Measurements from ENCODE around the gene PCDH12. TPM values are rescaled to one million over a fixed set of nuclear protein-coding genes. Genes with fewer than 3 reads are reported as not detected.

PCDH12 gene
- total and polyA plus RNA-seq, 2 donors (not counting 1 experiment from before 2014, with no cell fraction given), result 0.01 TPM; not detected in 1

DNA sequence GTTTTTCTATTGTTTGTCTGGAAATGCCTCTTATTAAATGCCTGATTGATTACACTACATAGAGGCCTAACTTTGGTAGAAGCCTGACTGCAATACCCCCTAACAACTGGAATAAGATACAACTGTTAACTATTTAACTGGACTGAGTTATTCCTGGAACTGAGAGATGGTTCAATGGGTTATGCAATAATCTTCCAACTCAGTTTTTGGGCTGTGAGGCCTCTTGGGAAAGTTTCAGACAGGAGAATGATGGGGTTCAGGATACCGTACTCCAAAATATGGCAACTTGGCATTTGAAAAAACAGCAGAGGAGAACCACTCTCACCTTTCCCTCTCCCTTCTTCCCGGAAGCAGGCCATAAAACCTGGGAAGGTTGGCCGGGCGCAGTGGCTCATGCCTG lies 60.6 kb downstream of the PCDH12 start:
- POLR2A ChIA-PET, result no interaction called here

More for the DNA sequence above, 60.6 kb downstream of the PCDH12 start:
- H3K27me3 ChIP-seq (replicated peaks in 1 of 4; ENCODE audit: control extremely low read depth in 1 of 4, control insufficient read depth in 3 of 4, insufficient read depth in 4 of 4, low read length in 3 of 4), result peaks cover 0 to 4% (median 0%) of the 10 kb centered on the region in 4 experiments
- no peak overlapping the region for H2AFZ ChIP-seq (ENCODE audit: insufficient read depth, low read depth, low read length, poor library complexity, severe bottlenecking)
- no peak overlapping the region for H3K4me2 ChIP-seq (replicated peaks; ENCODE audit: low read depth, low read length, poor library complexity, severe bottlenecking)
- H3K4me3 ChIP-seq (ENCODE audit: control extremely low read depth in 1 of 5, extremely low read depth in 1 of 5, insufficient read depth in 1 of 5, low read depth in 2 of 5, low read length in 4 of 5), result no peak overlapping the region
- no peak overlapping the region for H3K27ac Mint-ChIP-seq
- no peak for ATAC-seq (ENCODE audit: low read depth)
- WGBS (ENCODE audit: insufficient coverage), result no CpG with 5 or more reads among the region's 4 CpGs
- TF ChIP-seq, protein P1, sequence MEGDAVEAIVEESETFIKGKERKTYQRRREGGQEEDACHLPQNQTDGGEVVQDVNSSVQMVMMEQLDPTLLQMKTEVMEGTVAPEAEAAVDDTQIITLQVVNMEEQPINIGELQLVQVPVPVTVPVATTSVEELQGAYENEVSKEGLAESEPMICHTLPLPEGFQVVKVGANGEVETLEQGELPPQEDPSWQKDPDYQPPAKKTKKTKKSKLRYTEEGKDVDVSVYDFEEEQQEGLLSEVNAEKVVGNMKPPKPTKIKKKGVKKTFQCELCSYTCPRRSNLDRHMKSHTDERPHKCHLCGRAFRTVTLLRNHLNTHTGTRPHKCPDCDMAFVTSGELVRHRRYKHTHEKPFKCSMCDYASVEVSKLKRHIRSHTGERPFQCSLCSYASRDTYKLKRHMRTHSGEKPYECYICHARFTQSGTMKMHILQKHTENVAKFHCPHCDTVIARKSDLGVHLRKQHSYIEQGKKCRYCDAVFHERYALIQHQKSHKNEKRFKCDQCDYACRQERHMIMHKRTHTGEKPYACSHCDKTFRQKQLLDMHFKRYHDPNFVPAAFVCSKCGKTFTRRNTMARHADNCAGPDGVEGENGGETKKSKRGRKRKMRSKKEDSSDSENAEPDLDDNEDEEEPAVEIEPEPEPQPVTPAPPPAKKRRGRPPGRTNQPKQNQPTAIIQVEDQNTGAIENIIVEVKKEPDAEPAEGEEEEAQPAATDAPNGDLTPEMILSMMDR (IDR thresholded peaks at IDR 0.05), result no peak
- no peak for TF ChIP-seq EZH2 (IDR thresholded peaks at IDR 0.05; ENCODE audit: borderline replicate concordance, insufficient read depth, low read depth, low read length, poor library complexity, severe bottlenecking)
- H3K9ac ChIP-seq (ENCODE audit: low read length), result no peak overlapping the region
- intact Hi-C loops (cut with micrococcal nuclease), result no loop called here
- CTCF ChIA-PET, result interaction anchor here (2.8 kb wide), 1 partner anchor 19 kb away, joined by 10 read pairs; the partner anchor contains the start of gene PCDH1
- H3K79me2 ChIP-seq (ENCODE audit: control insufficient read depth, insufficient read depth, low read length), result no peaks in the 10 kb centered on the region
- no peaks in the 10 kb centered on the region for H3K9me3 ChIP-seq (ENCODE audit: control extremely low read depth in 1 of 3, control insufficient read depth in 2 of 3, insufficient read depth in 1 of 3, low read length in 2 of 3)
- no peak overlapping the region for H3K27ac ChIP-seq (ENCODE audit: low read length in 2 of 2)
- H3K27me3 Mint-ChIP-seq, result peaks cover 35% of the 10 kb centered on the region
- H3K36me3 ChIP-seq (replicated peaks in 1 of 2; ENCODE audit: control extremely low read depth in 1 of 2, control insufficient read depth in 1 of 2, extremely low read depth in 1 of 2, insufficient read depth in 2 of 2, low read length in 1 of 2), result no peaks in the 10 kb centered on the region
- no peaks in the 10 kb centered on the region for H3K4me1 ChIP-seq (ENCODE audit: control insufficient read depth in 2 of 2, insufficient read depth in 2 of 2, low read length in 2 of 2)
- no peaks in the 10 kb centered on the region for H3K9me3 Mint-ChIP-seq (ENCODE audit: insufficient read depth)
- H3K4me3 Mint-ChIP-seq, result no peak overlapping the region
- no peaks in the 10 kb centered on the region for H4K20me1 ChIP-seq (ENCODE audit: control insufficient read depth, insufficient read depth, low read length, poor library complexity, severe bottlenecking)
- H3K4me1 Mint-ChIP-seq, result no peaks in the 10 kb centered on the region
- no peak for DNase-seq

Other genes starting within 250 kb of the PCDH12 start
- gene PCDH1, start 79.8 kb downstream of the PCDH12 start, total RNA-seq, result not detected in 2 replicates
- 0.06 TPM in 1 of 2 replicates, not detected in the other for gene PCDH1, start 79.8 kb downstream of the PCDH12 start, polyA plus RNA-seq
- 124 and 134 TPM in 2 replicates for gene DELE1, start 34.3 kb downstream of the PCDH12 start, total RNA-seq
- 85.5 and 127 TPM in 2 replicates for gene DELE1, start 34.3 kb downstream of the PCDH12 start, polyA plus RNA-seq
- 26.6 and 28.1 TPM in 2 replicates for gene RNF14, start 10.9 kb upstream of the PCDH12 start, total RNA-seq
- gene RNF14, start 10.9 kb upstream of the PCDH12 start, polyA plus RNA-seq, result 7.2 and 10.5 TPM in 2 replicates
- gene GNPDA1, start 54.8 kb upstream of the PCDH12 start, total RNA-seq, result 12.1 and 15.0 TPM in 2 replicates
- gene GNPDA1, start 54.8 kb upstream of the PCDH12 start, polyA plus RNA-seq, result 1.2 and 3.1 TPM in 2 replicates
- 34.6 TPM in 2 replicates for gene NDFIP1, start 150.6 kb upstream of the PCDH12 start, total RNA-seq
- gene NDFIP1, start 150.6 kb upstream of the PCDH12 start, polyA plus RNA-seq, result 8.3 and 10.6 TPM in 2 replicates